Mammary epithelial cell (primary cell): ENCODE results near the gene TIGAR.

Experiments
- EZH2 ChIP-seq: IDR thresholded peaks from 2 replicates; pipeline ENCODE4 v1.6.1; 2012; ENCODE audit warnings: low read length, inconsistent platforms, borderline replicate concordance
- TF ChIP-seq, protein P1 (sequence below), 2 donors: IDR thresholded peaks in 1 of 2; conservative IDR thresholded peaks in 1 of 2; 2 replicates each; pipeline ENCODE4 v1.5.1; 2011 to 2012; ENCODE audit warnings: inconsistent platforms in 2 of 2, low read length in 2 of 2, mild to moderate bottlenecking in 2 of 2, control low read depth in 1 of 2, low read depth in 1 of 2; ENCODE audit not compliant: insufficient read depth in 1 of 2; ENCODE audit errors: extremely low read depth in 1 of 2

DNA sequence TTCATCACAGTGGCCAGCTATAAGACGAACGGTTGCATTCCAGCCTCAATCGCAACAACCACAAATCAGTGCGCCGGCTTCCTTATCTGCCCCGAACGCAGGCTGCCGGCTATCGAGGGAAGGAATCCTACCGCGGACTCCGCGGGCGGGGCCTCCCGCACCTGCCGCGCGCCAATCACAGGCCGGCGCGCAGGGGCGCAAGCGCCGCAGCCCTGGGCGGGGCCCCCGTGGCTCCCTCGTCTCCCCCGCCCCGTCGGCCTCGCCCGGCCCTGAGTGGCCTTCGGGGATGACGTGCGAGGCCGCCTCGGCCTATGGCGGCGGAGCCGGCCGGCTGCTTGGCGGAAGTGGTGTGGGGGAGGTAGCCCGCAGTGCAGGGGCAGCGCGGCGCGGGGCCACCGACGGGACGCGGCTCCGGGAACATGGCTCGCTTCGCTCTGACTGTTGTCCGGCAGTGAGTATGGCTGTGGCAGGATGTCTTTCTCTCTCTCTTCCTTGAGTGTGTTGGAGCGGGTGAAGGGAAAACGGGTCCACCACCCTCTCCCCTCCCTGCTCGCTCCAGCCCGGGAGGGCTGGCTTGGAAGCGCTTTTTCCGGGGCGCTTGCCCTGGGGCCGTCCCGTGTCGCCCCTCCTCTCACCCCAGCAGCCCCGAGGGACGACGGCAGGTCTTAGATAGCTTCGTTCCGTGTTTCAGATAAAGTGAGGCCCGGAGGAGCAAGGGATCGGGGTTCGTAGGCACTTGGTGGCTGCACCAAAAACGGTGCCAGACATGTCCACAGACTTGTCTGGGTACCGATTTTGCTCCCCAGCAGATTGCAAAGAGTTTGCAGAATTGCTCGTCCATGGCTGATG lies at the start of gene TIGAR:
- TF ChIP-seq, protein P1, sequence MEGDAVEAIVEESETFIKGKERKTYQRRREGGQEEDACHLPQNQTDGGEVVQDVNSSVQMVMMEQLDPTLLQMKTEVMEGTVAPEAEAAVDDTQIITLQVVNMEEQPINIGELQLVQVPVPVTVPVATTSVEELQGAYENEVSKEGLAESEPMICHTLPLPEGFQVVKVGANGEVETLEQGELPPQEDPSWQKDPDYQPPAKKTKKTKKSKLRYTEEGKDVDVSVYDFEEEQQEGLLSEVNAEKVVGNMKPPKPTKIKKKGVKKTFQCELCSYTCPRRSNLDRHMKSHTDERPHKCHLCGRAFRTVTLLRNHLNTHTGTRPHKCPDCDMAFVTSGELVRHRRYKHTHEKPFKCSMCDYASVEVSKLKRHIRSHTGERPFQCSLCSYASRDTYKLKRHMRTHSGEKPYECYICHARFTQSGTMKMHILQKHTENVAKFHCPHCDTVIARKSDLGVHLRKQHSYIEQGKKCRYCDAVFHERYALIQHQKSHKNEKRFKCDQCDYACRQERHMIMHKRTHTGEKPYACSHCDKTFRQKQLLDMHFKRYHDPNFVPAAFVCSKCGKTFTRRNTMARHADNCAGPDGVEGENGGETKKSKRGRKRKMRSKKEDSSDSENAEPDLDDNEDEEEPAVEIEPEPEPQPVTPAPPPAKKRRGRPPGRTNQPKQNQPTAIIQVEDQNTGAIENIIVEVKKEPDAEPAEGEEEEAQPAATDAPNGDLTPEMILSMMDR (conservative IDR thresholded peaks at IDR 0.05 in 1 of 2, IDR thresholded peaks at IDR 0.05 in 1 of 2; ENCODE audit: extremely low read depth in 1 of 2, insufficient read depth in 1 of 2, low read depth in 1 of 2, low read length in 2 of 2) = no peak
- no peak for TF ChIP-seq EZH2
